Measurements from ENCODE around the gene ANGEL1.

The ANGEL1 gene

GRCh38 chr14:76812422-76813383 is at the start of gene ANGEL1:
TSS of gene ANGEL1 (minus strand) at chr14:76812882. CDS start at chr14:76812827, 55 bp downstream.
- DNase-seq: peak; percentile 96 to 97

DNA sequence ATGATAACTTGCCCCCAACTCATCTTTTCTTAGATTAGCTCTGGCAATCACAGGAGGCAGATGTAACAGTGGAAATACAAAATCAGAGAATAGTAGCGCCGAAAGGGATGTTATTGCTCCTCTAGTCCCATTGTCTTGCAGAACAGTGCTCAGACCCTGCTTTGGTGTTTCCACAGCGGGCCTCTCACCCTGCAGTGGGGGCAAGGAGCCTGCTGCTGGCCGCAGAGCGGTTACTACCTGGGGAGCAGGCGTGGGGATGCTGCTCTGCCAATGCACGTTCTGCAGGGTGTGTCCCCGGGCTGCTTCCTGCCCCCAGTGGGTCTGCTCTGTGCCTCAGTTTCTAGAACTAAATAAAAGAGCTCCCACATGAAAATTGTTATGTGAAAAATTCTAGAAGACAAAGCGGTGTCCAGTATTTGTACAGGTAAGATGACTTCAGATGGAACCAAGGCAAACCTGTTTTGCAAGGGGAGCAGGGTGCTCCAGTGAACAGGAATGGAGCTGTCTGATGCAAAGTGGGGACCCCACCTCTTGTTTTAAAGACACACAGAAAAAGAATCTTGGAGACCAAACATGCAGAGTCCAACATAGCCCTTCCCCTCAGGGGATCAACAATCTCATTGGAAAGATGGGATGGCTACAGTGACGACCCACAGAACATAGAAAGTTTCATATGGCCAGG is 49.0 kb upstream of the ANGEL1 start:
- DNase-seq: no peak

- DNase-seq: no peak
Observed at GRCh38 chr14:76856769-76857168, 44.1 kb upstream of the ANGEL1 start.

DNA sequence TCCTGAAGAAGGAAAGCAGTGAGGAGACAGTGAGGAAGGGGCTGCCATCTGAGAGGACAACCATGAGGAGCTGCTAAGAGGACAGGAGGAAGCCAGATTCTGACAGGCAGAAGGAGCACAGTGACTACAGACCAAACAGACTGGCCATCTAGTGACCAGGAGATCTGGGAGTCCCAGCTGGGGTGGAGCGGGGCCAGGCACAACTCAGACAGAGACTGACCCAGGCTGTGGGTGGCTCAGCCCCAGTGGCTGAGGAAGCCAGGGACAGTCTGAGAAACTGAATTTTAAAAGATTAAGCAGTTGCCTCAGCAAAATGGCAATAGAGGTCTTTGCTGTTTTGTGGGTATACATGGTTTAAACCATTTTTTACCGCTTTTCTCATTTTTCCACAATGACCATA is 42.4 kb upstream of the ANGEL1 start:
- no peak for DNase-seq

DNA sequence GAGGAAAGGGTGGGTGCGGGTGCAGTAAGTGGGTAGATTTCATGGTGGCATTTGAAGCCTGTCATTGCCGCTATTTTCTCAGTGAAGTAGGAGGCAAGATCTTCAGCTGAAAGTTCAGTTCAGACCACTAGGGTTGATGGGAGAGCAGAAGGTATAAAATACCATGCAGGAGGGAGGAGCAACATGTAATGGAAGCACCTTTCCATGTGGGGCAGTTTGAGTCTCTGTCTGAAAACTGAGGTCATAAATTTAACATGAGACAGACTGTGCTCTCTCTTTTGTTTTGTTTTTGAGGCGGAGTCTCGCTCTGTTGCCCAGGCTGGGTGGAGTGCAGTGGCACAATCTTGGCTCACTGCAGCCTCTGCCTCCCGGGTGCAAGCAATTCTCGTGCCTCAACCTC is 36.2 kb upstream of the ANGEL1 start:
- no peak for DNase-seq

DNA sequence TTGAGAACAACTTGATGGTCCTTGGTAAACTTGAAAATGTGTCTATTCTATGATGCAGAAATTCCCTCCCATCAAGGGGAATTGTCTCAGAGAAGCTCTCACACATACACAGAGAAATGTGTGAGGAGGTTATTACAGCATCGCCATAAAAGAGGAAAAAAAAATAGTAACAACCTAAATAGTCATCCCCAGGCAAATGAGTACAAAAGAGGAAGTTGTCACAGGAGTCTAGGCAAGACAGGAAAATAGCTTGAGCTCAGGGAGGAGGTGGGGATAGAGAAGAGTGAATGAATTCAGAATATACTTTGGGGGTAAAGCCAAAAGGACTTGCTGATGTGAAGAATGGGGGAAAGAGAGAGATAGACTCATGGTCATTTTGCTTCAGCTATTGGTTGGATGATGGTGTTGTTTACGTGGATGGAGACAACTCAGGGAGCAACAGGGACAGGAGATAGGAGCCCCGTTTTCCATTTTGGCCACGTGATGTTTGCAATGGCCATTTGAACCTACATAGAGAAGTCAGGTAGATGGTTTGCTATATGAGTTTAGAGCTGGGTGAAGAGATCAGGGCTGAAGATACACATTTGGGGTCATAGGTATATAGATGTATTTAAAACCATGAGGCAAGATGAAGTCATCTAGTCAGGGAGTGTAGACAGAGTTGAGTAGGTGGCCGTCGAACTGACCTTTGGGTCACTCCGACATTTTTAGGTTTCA is 33.8 kb upstream of the ANGEL1 start:
- no peak for DNase-seq

DNA sequence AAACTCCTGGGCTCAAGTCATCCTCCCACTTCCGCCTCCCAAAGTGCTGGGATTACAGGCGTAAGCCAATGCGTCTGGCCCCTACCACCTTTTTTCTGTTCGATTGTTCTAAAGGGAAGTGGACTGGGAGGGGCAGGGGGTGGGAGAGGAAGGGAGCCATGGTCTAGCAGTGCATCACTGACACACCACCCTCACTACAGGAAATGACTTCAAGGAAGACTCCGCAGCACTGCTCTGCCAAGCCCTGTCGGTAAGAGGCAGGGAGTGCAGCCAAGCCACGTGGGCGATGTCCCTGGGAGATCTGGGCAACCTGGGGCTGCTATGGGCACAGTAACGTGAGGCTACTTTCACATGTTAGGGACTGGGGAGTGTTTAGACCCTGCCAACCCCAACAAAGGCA is 31.5 kb upstream of the ANGEL1 start:
- peak; percentile 64 to 67 for DNase-seq

- no peak for DNase-seq
Observed at GRCh38 chr14:76842414-76842813, 29.7 kb upstream of the ANGEL1 start.

DNA sequence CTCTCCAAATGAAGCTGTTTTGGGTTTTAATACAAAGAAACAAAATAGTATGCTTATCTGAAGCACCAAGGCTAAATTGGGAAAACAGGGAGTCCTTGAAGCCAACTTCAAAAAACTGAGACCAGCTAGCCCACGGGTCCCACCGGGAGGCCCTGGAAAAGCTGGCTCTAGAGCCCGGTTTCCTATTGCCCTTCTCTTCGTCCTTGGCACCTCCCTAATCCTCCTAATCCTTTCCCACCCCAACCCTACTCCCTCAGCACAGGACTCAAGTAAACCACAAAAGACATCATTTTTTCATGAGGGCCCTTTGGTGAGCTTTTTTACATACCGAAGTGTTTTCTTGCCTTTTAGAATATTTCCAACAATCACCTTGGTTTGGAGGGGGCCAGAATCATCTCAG is 24.8 kb upstream of the ANGEL1 start:
- DNase-seq: no peak

GRCh38 chr14:76836029-76836630 is 23.4 kb upstream of the ANGEL1 start:
- DNase-seq: no peak

- no peak for DNase-seq
Observed at GRCh38 chr14:76834241-76834661, 21.6 kb upstream of the ANGEL1 start.

DNA sequence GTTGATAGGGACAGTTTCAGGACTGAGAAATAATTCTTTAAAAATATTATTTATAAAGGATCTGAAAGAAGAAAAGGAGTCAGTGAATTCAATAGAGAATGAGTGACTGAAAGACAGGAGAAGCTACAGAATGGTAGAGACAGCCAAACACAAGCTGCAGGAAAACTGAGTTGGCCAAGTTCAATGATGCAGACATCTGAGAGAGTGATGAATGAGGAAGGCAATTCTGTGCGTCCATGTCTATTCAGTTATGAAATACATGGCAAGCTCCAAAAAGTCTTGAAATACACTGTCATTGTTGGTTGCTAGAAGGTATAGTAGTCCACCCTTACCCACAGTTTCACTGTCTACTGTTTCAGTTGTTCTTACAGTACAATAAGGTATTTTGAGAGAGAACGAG is 20.3 kb upstream of the ANGEL1 start:
- no peak for DNase-seq

- DNase-seq: no peak
Observed at GRCh38 chr14:76832503-76832988, 19.9 kb upstream of the ANGEL1 start.

DNA sequence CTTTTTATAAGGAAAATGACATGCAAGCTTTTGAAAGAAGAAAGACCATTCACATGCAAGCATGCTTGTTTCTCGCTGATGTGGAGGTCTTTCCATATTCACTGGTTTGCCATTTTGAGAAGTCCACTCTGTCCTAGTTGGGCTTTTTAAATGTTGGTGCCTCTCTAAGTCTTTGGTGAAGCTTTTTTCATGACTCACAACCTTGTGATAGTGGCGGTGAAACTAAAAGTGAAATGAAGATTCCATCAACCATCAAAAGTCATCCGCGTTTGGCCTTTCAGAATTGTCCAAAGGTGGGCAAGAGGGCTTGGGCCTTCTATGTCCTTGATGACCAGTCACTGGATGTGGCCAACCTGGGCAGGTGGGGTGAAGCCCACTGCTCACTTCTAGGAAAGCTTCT is 17.9 kb upstream of the ANGEL1 start:
- no peak for DNase-seq

DNA sequence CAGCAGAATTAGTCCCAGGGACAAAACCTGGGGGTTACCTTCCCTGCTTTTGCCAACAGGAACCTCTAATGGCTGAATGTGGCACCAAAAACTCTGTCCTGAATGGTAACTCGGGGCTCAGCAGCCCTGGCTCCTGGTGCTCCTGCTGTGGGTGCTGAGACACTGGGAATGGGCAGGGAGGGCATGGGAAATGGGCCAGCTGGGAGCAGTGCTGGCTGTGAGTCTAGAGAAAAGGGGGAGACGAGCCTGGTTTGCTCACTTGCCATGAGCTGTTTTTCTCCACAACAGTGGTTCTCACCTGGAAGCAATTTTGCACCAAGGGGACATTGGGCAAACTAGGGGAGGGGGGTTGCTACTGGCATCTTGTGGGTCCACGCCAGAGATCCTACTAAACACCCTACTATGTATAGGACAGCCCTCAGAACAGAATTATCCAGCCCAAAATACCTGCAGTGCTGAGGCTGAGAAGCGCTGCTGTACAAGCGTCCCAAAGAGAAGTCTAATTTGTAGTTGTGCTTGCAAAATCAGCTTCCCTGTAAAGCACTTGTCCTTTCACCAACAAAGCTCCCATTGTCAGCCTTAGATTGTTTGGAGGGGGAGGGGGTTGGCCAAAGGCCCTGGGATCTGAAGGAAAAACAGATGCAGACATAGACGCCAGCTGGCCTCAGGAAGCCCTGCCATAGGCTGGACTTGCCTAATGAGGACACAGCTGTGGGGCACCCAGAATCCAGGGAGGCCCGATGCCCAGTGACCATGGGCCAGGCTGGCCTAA is 17.2 kb upstream of the ANGEL1 start:
- DNase-seq: no peak

DNA sequence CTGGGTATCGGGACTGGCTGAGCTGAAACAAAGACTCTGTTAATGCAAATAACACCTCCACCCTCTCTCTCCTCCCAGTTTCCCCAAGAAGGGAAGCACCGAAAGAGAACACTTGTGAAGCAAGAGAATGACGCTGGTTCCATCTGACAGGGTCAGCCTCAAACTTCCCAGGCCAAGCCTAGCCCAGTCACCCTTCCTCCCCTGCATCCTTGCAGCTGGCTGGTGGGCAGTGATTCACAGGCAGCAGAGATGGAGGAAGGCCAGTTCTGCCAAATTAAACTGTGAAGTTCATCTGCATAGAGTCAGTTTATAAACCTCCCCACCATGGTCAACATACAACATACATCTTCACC is 16.3 kb upstream of the ANGEL1 start:
- no peak for DNase-seq

- DNase-seq: no peak
Observed at GRCh38 chr14:76828339-76829012, 15.8 kb upstream of the ANGEL1 start.

DNA sequence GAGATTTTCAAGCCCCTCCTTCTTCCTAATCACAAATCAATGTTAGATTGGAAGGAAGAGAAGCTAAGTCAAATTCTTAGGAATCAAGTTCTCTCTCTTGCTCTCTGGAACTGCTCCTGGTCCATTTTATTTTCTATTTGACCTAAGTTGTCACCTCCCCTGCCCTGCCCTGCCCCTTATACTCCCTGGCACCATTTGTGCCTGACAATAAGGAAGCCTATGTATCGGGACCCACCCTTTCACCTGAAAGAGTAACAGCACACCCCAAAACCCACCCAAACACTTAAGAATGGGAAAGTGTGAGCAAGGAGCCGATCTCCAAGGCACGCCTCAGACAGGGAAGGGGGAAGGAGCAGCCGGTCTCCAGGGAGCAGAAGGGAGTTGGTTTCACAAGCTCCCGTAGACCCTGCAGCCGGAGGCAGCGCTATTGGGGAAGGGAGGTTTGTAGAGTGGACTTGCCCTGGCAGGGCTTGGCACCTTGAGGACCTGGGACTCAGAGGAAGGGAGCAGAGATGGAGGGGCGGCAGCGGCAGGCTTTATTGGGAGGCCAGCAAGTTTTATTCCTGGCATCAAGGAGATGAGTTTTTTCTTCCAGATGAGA is 15.1 kb upstream of the ANGEL1 start:
- DNase-seq: no peak

- DNase-seq: no peak
Observed at GRCh38 chr14:76826122-76826521, 13.4 kb upstream of the ANGEL1 start, which contains the start of gene LRRC74A. TSS of gene LRRC74A (plus strand) at chr14:76826408. CDS start at chr14:76826698, 290 bp downstream.

GRCh38 chr14:76820700-76821099 is 8.0 kb upstream of the ANGEL1 start:
- DNase-seq: no peak
